Frontal cortex (tissue), 4 donors: ENCODE data around the gene FAM107B. TPM values are rescaled to one million over a fixed set of nuclear protein-coding genes. Genes with fewer than 3 reads are reported as not detected.
"Not testable (repeated sequence)": the region's sequence is repeated elsewhere in the genome, so short reads cannot be mapped to it uniquely, and the experiment has no call there.

Source experiments
- DNase-seq, 2 donors: peaks; one replicate each; pipeline ENCODE4 v3.0.0; 2012; ENCODE audit warnings: low spot score in 2 of 2
- FAIRE-seq: peaks from 2 replicates; lab custom pipeline; 2012; peaks lifted over from hg19 to GRCh38; lab: Jason Lieb, UNC
- total RNA-seq: library from RNA; depleted of rRNA; stranded (reverse); fragments of >200 nt; gene quantifications from one replicate; pipeline ENCODE4 v1.2.3, GENCODE V29; 2014
- donor health status: control.
- donor health status: control.
- donor health status: control.

The FAM107B gene
- total RNA-seq, 1 donor from 2014 or later, result 77.9 TPM

GRCh38 chr10:14740684-14741247 is 33.9 kb downstream of the FAM107B start:
- DNase-seq, result no peak
- FAIRE-seq, result no peak

GRCh38 chr10:14737808-14738545 is 36.7 kb downstream of the FAM107B start:
- DNase-seq, result no peak
- no peak for FAIRE-seq

- DNase-seq (no peak), FAIRE-seq (no peak)
Measured at GRCh38 chr10:14736600-14737081, 38.1 kb downstream of the FAM107B start.

- FAIRE-seq, result no peak
- DNase-seq, result no peak
Measured at GRCh38 chr10:14736043-14736442, 38.7 kb downstream of the FAM107B start.

- DNase-seq (no peak), FAIRE-seq (no peak)
Measured at GRCh38 chr10:14731875-14732512, 42.7 kb downstream of the FAM107B start.

GRCh38 chr10:14728346-14728745 is 46.4 kb downstream of the FAM107B start:
- DNase-seq (no peak), FAIRE-seq (no peak)

GRCh38 chr10:14727924-14728323 is 46.8 kb downstream of the FAM107B start:
- DNase-seq (no peak), FAIRE-seq (no peak)

- DNase-seq (no peak), FAIRE-seq (no peak)
Measured at GRCh38 chr10:14727465-14727864, 47.2 kb downstream of the FAM107B start.

GRCh38 chr10:14724931-14725330 is 49.8 kb downstream of the FAM107B start:
- FAIRE-seq (no peak), DNase-seq (no peak)

GRCh38 chr10:14723052-14723689 is 51.5 kb downstream of the FAM107B start:
- DNase-seq (no peak), FAIRE-seq (no peak)

- FAIRE-seq (no peak), DNase-seq (no peak)
Measured at GRCh38 chr10:14717552-14717951, 57.1 kb downstream of the FAM107B start.

GRCh38 chr10:14712991-14713424 is 61.7 kb downstream of the FAM107B start:
- FAIRE-seq (no peak), DNase-seq (no peak)

- not testable (repeated sequence) for DNase-seq, FAIRE-seq
Measured at GRCh38 chr10:14709344-14709743, 65.4 kb downstream of the FAM107B start.

GRCh38 chr10:14707481-14707880 is 67.2 kb downstream of the FAM107B start:
- no peak for FAIRE-seq

GRCh38 chr10:14705548-14706230 is 69.0 kb downstream of the FAM107B start:
- FAIRE-seq, result no peak
- no peak for DNase-seq

More at GRCh38 chr10:14707481-14707880, 67.2 kb downstream of the FAM107B start:
- DNase-seq, result no peak

- FAIRE-seq, result no peak
- DNase-seq, result no peak
Measured at GRCh38 chr10:14703631-14704001, 71.1 kb downstream of the FAM107B start.

- FAIRE-seq, result no peak
- DNase-seq, result no peak
Measured at GRCh38 chr10:14701466-14701865, 73.2 kb downstream of the FAM107B start.

GRCh38 chr10:14700546-14700945 is 74.2 kb downstream of the FAM107B start:
- DNase-seq, result peak in 1 of 2 donors; percentile 8
- no peak for FAIRE-seq

GRCh38 chr10:14699482-14699881 is 75.2 kb downstream of the FAM107B start:
- no peak for DNase-seq
- no peak for FAIRE-seq

- FAIRE-seq (no peak), DNase-seq (no peak)
Measured at GRCh38 chr10:14698829-14699170, 75.9 kb downstream of the FAM107B start.
